ENCODE data around the gene SYT2.

DNA sequence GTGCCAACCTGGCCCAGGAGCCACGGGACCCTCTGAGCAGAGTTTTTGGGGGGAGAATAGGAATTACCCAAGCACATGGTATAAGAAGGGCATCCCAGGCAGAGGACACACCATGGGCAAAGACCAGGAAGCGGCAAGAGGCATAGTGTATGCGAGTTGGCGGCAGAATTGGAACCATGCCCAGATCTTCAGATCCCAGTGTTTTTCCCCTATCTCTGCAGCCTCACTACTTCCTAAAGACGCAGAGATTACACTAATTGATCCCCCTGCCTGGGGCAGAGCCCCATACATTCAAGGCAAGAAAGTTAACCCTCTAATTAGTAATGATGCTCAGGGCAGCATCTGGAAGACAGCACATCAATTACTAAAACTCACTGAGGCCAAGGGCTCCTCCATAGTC is 48.2 kb downstream of the SYT2 start:
- TF ChIP-seq, protein P1, sequence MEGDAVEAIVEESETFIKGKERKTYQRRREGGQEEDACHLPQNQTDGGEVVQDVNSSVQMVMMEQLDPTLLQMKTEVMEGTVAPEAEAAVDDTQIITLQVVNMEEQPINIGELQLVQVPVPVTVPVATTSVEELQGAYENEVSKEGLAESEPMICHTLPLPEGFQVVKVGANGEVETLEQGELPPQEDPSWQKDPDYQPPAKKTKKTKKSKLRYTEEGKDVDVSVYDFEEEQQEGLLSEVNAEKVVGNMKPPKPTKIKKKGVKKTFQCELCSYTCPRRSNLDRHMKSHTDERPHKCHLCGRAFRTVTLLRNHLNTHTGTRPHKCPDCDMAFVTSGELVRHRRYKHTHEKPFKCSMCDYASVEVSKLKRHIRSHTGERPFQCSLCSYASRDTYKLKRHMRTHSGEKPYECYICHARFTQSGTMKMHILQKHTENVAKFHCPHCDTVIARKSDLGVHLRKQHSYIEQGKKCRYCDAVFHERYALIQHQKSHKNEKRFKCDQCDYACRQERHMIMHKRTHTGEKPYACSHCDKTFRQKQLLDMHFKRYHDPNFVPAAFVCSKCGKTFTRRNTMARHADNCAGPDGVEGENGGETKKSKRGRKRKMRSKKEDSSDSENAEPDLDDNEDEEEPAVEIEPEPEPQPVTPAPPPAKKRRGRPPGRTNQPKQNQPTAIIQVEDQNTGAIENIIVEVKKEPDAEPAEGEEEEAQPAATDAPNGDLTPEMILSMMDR (IDR thresholded peaks at IDR 0.05) = no peak
- no peak for TF ChIP-seq EP300 (IDR thresholded peaks at IDR 0.05)
- no peak for TF ChIP-seq POLR2A (IDR thresholded peaks at IDR 0.05)
